Bone marrow (tissue), 2 donors: Measurements from ENCODE around the gene FBXO44.

Experiments
- DNase-seq, 2 donors: peaks; one replicate each; lab custom pipeline; 2025; lab: John Stamatoyannopoulos, UW

Gene FBXO44

DNA sequence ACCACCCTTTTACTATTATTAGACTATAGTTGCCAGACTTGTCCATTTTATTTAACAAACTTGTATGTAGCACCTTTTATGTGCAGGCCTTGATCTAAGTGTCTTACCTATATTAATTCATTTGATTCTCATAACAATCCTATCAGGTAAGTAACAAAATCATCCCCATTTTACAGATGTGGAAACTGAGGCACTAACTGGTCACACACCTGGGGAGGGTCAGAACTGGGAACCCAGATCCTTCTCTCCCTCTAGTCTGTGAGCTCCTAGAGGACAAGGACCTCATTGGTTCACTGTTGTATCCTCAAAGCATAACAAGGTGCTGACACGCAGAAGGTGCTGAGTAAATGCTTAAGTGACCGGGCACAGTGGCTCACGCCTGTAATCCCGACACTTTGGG is 15.3 kb upstream of the FBXO44 start:
- no peak for DNase-seq

DNA sequence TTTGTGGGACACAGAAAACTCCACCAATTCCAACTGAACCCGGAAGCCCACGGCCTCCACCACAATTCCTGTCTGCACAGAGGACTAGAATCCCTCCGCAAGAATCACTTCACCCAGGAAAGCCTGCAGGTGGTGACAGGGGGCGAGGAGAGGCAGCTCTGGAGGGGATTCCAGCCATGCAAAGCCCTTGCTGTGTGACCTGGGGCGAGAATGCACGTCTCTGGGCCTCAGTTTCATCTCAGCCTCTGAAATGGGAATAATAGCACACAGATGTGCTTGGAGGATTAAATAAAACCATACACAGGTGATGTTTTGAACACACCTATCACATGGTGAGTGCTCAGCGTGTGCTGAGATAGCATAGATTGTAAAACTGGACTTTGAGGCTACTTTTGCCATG is 14.6 kb upstream of the FBXO44 start:
- DNase-seq, result no peak

DNA sequence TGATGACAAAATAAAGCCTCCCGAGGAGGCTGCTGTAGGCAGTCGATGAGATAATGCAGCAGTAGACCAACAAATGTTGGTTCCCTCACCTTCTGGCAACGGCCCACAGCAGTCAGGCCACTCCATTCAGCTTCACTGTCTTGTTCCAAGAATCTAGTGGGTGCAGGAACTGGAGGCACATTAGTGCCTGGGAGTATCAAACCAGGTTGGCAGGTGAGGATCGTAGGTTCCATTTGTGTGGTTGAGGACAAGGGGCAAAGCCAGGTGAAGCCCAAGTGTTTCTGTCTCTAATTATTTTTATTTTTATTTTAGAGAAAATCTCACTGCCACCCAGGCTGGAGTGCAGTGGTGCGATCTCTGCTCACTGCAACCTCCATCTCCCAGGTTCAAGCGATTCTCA is 13.7 kb upstream of the FBXO44 start:
- DNase-seq, result no peak

GRCh38 chr1:11641776-11642305 is 12.8 kb upstream of the FBXO44 start:
- DNase-seq, result no peak

DNA sequence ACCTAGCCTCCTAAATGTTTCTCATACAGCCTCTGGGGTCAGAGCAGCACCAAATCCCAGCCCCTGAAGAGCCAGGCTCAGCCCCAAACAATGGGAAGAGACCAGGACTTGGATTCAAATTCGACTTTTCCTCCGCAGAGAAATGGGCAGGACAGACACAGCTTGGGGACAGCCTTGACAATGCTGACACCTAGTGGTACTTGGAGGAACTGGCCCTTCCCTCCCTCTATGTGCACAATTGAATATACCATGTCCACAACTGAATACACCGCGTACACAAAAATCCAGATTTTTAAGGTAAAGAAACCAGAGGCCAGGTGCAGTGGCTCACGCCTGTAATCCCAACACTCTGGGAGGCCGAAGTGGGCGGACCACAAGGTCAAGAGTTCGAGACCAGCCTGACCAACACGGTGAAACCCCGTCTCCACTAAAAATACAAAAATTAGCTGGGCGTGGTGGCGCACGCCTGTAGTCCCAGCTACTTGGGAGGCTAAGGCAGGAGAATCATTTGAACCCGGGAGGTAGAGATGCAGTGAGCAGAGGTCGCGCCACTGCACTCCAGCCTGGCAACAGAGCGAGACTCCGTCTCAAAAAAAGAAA is 12.2 kb upstream of the FBXO44 start:
- DNase-seq, result peak; percentile 12 to 63

DNA sequence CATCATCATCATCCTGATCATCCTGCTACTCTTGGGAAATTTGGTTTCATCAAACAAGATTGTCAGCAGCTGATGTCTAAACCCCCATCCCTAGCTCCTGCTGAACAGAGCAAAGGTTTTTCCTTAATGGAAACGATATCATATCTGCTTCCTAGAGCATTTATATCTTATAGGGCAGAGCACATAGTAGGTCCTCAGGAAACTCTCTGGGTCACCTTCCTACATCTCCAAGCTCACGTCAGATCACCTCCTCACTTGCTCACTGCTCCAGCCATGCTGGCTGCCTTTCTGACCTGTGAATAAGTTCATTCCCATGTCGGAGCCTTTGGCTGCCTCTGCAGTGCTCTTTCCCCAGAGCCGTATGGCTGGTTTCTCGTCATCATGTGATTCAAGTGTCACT is 10.9 kb upstream of the FBXO44 start:
- DNase-seq, result no peak

- no peak for DNase-seq
Observed at GRCh38 chr1:11645270-11645669, 9.4 kb upstream of the FBXO44 start.

- DNase-seq, result peak; percentile 18 to 48
Observed at GRCh38 chr1:11645670-11646265, 8.9 kb upstream of the FBXO44 start.

- no peak for DNase-seq
Observed at GRCh38 chr1:11646317-11646716, 8.4 kb upstream of the FBXO44 start.

DNA sequence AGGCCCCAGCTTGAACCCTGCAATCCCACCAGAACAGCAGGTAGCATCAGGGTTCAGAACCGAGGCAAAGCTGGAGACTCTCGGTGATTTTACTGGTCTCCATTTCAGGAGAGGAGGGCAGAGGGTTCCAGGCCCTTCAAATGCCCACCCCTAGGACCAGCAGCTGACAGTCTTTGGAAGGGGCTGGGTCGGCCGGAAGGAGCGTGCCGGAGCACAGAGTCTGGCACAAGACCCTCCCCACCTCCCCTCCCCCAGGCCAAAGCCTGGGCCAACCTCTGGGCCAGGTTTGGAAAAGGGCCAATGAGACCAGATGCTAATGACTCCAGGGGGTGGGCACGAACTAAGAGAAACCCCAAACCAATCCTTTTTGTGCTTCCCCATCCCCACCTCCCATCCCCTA is 7.3 kb upstream of the FBXO44 start:
- no peak for DNase-seq

DNA sequence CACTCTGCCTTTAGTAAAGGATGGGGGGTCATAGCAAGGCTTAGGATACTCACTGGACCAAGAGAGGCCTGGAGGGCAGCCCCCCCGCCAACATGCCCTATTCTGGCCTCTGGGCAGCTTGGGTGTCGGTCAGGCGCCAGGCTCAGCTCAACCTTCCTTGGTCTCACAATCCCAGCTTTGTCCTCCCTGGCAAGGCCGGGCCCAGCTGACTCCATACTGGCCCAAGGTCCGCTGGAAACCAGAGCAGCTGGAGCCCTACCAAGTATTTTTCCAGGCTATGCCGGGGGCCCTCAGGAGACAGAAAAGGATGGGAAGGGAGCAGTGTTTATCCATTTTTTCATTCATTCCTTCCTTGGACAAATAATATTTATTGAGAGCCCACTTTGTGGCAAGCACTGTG is 6.6 kb upstream of the FBXO44 start:
- DNase-seq, result no peak

DNA sequence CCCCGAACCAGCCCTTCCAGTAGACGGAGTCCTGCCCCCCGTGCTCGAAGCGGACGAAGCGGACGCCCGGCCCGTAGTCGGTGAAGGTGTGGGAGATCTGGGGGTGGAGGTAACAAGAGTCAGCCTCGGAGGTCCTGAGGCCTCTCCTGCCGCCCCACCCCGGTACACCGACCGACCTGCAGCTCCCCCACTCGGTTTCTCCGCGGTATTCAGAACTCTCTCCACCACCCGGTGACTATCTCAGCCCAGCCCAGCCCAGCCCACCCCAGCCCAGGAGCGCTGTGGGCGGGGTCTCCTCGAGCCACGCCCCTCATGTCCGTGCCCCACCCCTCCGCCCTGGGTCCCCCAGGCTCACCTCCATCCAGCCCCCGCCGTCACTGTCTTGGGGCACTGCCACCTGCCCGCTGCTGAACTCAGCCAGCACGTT is 5.9 kb upstream of the FBXO44 start:
- no peak for DNase-seq

GRCh38 chr1:11649237-11649623 is 5.4 kb upstream of the FBXO44 start:
- no peak for DNase-seq

GRCh38 chr1:11649624-11650330 is 4.9 kb upstream of the FBXO44 start:
- no peak for DNase-seq

GRCh38 chr1:11650331-11650991 is 4.2 kb upstream of the FBXO44 start:
- DNase-seq, result peak; percentile 40 to 55

GRCh38 chr1:11651017-11651416 is 3.7 kb upstream of the FBXO44 start:
- no peak for DNase-seq

DNA sequence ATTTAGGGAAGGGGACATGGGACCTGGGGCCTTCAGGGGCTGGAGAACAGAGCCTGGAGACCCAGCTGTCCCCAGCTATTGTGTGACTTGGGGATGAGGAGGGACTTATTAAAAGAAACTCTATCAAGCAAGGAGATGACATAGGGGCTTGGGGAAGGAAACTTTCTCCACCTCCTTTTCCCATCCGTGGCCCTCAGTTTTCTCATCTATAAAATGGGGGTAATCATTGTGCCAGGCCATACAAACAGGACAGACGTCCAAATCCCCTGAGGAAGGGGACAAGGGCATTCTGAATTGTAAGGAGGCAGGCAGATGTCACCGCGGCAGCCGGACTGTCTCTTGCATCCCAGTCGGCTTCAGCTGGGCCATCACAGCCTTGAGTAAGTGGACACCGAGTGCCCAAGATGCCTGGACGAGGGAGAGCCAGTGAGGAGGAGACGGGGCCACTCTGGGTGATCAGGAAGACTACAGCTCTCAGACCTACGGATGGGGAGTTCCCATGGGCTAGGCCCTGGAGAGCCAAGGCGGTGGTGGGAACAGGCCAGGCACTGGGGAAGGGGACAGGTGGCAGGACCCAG is 2.4 kb upstream of the FBXO44 start:
- DNase-seq, result no peak

- DNase-seq, result no peak
Observed at GRCh38 chr1:11653101-11653860, 1.4 kb upstream of the FBXO44 start.

- DNase-seq, result no peak
Observed at GRCh38 chr1:11653861-11654136, 878 bp upstream of the FBXO44 start.

GRCh38 chr1:11654939-11655808 is 497 bp downstream of the FBXO44 start:
- no peak for DNase-seq

DNA sequence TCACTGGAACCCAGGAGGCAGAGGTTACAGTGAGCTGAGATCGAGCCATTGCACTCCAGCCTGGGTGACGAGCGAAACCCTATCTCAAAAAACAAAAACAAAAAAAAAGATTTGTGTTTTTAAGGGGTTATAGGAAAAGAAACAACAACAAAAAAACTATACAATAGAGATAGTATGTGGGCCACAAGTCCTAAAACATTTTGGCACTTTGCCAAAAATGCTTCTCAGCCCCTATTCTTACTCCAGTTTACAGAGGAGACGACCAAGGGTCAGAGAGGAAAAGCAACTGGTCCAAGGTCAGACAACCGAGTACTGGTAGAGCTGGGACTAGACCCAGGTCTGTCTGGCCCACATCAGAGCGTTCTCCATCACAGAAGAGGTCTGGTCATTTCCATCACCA is 3.0 kb downstream of the FBXO44 start:
- DNase-seq, result no peak
